ENCODE results near the gene IGFN1. TPM values are rescaled to one million over a fixed set of nuclear protein-coding genes. Genes with fewer than 3 reads are reported as not detected.

IGFN1 gene
- total and polyA plus RNA-seq, 9 of the 15 experiments (the other 6 are each of a cell fraction or from before 2014, with no cell fraction given): 0.04 TPM; not detected in 8

GRCh38 chr1:201171063-201172036 is 19.3 kb upstream of the IGFN1 start (continued):
- TF ChIP-seq SIX5 (IDR thresholded peaks at IDR 0.05; ENCODE audit: borderline replicate concordance in 1 of 2, insufficient read depth in 1 of 2, low read depth in 1 of 2, low read length in 2 of 2) (no peak), RBM15 (IDR thresholded peaks at IDR 0.05; ENCODE audit: insufficient read depth, low read length) (no peak), KLF6 (CRISPR knock-in tag; IDR thresholded peaks at IDR 0.05; ENCODE audit: borderline replicate concordance) (no peak), MECOM (CRISPR knock-in tag; IDR thresholded peaks at IDR 0.05) (0 out of 2 replicates have a peak, but pooled peaks have one; percentile 23), PHB (CRISPR knock-in tag; IDR thresholded peaks at IDR 0.05) (no peak), ZNF699 (CRISPR knock-in tag; IDR thresholded peaks at IDR 0.05; ENCODE audit: insufficient replicate concordance) (no peak), ZC3H8 (IDR thresholded peaks at IDR 0.05) (no peak), SMARCA5 (IDR thresholded peaks at IDR 0.05) (peak; percentile 85; the same call in 1 of the 2 replicates), MLX (CRISPR knock-in tag; conservative IDR thresholded peaks at IDR 0.05) (no peak), ZNF57 (CRISPR knock-in tag; IDR thresholded peaks at IDR 0.05) (no peak), TFAM (CRISPR knock-in tag; conservative IDR thresholded peaks at IDR 0.05) (no peak), CTCF (IDR thresholded peaks at IDR 0.05 in 2 of 3, conservative IDR thresholded peaks at IDR 0.05 in 1 of 3; ENCODE audit: insufficient read depth in 2 of 3, low read depth in 1 of 3, low read length in 3 of 3) (peak in 1 of 3 experiments; percentile 36; a peak in 3 of 6 replicates), PATZ1 (CRISPR knock-in tag; IDR thresholded peaks at IDR 0.05; ENCODE audit: borderline replicate concordance) (no peak), U2AF1 (optimal IDR thresholded peaks at IDR 0.05; ENCODE audit: low read depth, low read length) (no peak), ZNF655 (CRISPR knock-in tag; IDR thresholded peaks at IDR 0.05) (no peak), NR2F6 (CRISPR knock-in tag; IDR thresholded peaks at IDR 0.05) (no peak), PHTF2 (CRISPR knock-in tag; IDR thresholded peaks at IDR 0.05) (no peak), ZNF445 (CRISPR knock-in tag; IDR thresholded peaks at IDR 0.05; ENCODE audit: low read depth) (no peak), MBD1 (CRISPR knock-in tag; IDR thresholded peaks at IDR 0.05) (no peak)

Data from K562 (cell line).